ENCODE measurements around the gene PELI2. TPM values are rescaled to one million over a fixed set of nuclear protein-coding genes. Genes with fewer than 3 reads are reported as not detected.

PELI2 gene
- total RNA-seq, 1 donor from 2014 or later, result 40.6 TPM

GRCh38 chr14:56150645-56151345 is 32.6 kb downstream of the PELI2 start:
- no peaks in the 10 kb centered on the region for H3K36me3 Mint-ChIP-seq (ENCODE audit: low read depth, unreplicated experiment)
- no peak for TF ChIP-seq CTCF (IDR thresholded peaks at IDR 0.05; ENCODE audit: unreplicated experiment)
- no peak overlapping the region for H3K4me3 Mint-ChIP-seq (ENCODE audit: unreplicated experiment)
- H3K4me1 Mint-ChIP-seq (ENCODE audit: unreplicated experiment), result peaks cover 33% of the 10 kb centered on the region
- no peaks in the 10 kb centered on the region for H3K9me3 Mint-ChIP-seq (ENCODE audit: unreplicated experiment)
- H3K27ac Mint-ChIP-seq (ENCODE audit: unreplicated experiment), result no peak overlapping the region
- peaks cover 3% of the 10 kb centered on the region for H3K27me3 Mint-ChIP-seq (ENCODE audit: unreplicated experiment)
- DNase-seq (ENCODE audit: low spot score), result no peak

GRCh38 chr14:56152221-56152620 is 34.0 kb downstream of the PELI2 start:
- H3K27me3 Mint-ChIP-seq (ENCODE audit: unreplicated experiment), result peaks cover 3% of the 10 kb centered on the region
- H3K4me3 Mint-ChIP-seq (ENCODE audit: unreplicated experiment), result no peak overlapping the region
- H3K36me3 Mint-ChIP-seq (ENCODE audit: low read depth, unreplicated experiment), result no peaks in the 10 kb centered on the region
- no peak for DNase-seq (ENCODE audit: low spot score)
- no peak for TF ChIP-seq CTCF (IDR thresholded peaks at IDR 0.05; ENCODE audit: unreplicated experiment)
- H3K27ac Mint-ChIP-seq (ENCODE audit: unreplicated experiment), result no peak overlapping the region
- H3K9me3 Mint-ChIP-seq (ENCODE audit: unreplicated experiment), result no peaks in the 10 kb centered on the region
- peaks cover 32% of the 10 kb centered on the region for H3K4me1 Mint-ChIP-seq (ENCODE audit: unreplicated experiment)

GRCh38 chr14:56153267-56153666 is 35.1 kb downstream of the PELI2 start:
- Mint-ChIP-seq H3K9me3 (ENCODE audit: unreplicated experiment) (no peaks in the 10 kb centered on the region), H3K4me1 (ENCODE audit: unreplicated experiment) (peaks cover 23% of the 10 kb centered on the region), H3K36me3 (ENCODE audit: low read depth, unreplicated experiment) (no peaks in the 10 kb centered on the region), H3K27me3 (ENCODE audit: unreplicated experiment) (peaks cover 5% of the 10 kb centered on the region), H3K4me3 (ENCODE audit: unreplicated experiment) (no peak overlapping the region), H3K27ac (ENCODE audit: unreplicated experiment) (no peak overlapping the region)
- DNase-seq (ENCODE audit: low spot score), result no peak
- TF ChIP-seq CTCF (IDR thresholded peaks at IDR 0.05; ENCODE audit: unreplicated experiment), result no peak

GRCh38 chr14:56154321-56154720 is 36.1 kb downstream of the PELI2 start:
- Mint-ChIP-seq H3K27ac (ENCODE audit: unreplicated experiment) (no peak overlapping the region), H3K4me3 (ENCODE audit: unreplicated experiment) (no peak overlapping the region), H3K36me3 (ENCODE audit: low read depth, unreplicated experiment) (no peaks in the 10 kb centered on the region), H3K27me3 (ENCODE audit: unreplicated experiment) (peaks cover 5% of the 10 kb centered on the region), H3K4me1 (ENCODE audit: unreplicated experiment) (peaks cover 15% of the 10 kb centered on the region), H3K9me3 (ENCODE audit: unreplicated experiment) (no peaks in the 10 kb centered on the region)
- no peak for TF ChIP-seq CTCF (IDR thresholded peaks at IDR 0.05; ENCODE audit: unreplicated experiment)
- DNase-seq (ENCODE audit: low spot score), result no peak

- Mint-ChIP-seq H3K27ac (ENCODE audit: unreplicated experiment) (no peak overlapping the region), H3K9me3 (ENCODE audit: unreplicated experiment) (no peaks in the 10 kb centered on the region), H3K27me3 (ENCODE audit: unreplicated experiment) (peaks cover 2% of the 10 kb centered on the region), H3K4me3 (ENCODE audit: unreplicated experiment) (no peak overlapping the region), H3K4me1 (ENCODE audit: unreplicated experiment) (peaks cover 18% of the 10 kb centered on the region), H3K36me3 (ENCODE audit: low read depth, unreplicated experiment) (no peaks in the 10 kb centered on the region)
- no peak for TF ChIP-seq CTCF (IDR thresholded peaks at IDR 0.05; ENCODE audit: unreplicated experiment)
- DNase-seq (ENCODE audit: low spot score), result no peak
Measured at GRCh38 chr14:56156096-56156495, 37.9 kb downstream of the PELI2 start.

All from endothelial cell (in vitro differentiated cells).